Measurements from ENCODE around the gene CFAP68.
A peak's percentile ranks its signal among the peaks of the same experiment; 100 is the strongest.
"Not testable (repeated sequence)": the region's sequence is repeated elsewhere in the genome, so short reads cannot be mapped to it uniquely, and the experiment has no call there.

The CFAP68 gene

GRCh38 chr11:111870886-111871692 is 8.3 kb upstream of the CFAP68 start, which contains the start of gene ALG9:
Gene ALG9, minus strand, starts transcription at chr11:111871581. Its CDS starts 99 bp downstream, at chr11:111871482.
- peak; percentile 45 for DNase-seq

GRCh38 chr11:111871693-111872161 is 7.6 kb upstream of the CFAP68 start:
- no peak for DNase-seq

- DNase-seq = no peak
Observed at GRCh38 chr11:111878385-111878848, 924 bp upstream of the CFAP68 start.

- DNase-seq = no peak
Observed at GRCh38 chr11:111879637-111879960, 258 bp downstream of the CFAP68 start.

- DNase-seq = no peak
Observed at GRCh38 chr11:111882202-111882601, 2.9 kb downstream of the CFAP68 start.

- DNase-seq = not testable (repeated sequence)
Observed at GRCh38 chr11:111885053-111885452, 5.7 kb downstream of the CFAP68 start.

- DNase-seq = no peak
Observed at GRCh38 chr11:111886032-111886431, 6.7 kb downstream of the CFAP68 start.

- DNase-seq = no peak
Observed at GRCh38 chr11:111886844-111887243, 7.5 kb downstream of the CFAP68 start.

GRCh38 chr11:111905411-111905810 is 26.1 kb downstream of the CFAP68 start:
- no peak for DNase-seq

GRCh38 chr11:111906680-111907079 is 27.3 kb downstream of the CFAP68 start:
- DNase-seq = no peak

GRCh38 chr11:111908639-111909305 is 29.4 kb downstream of the CFAP68 start:
- no peak for DNase-seq

- DNase-seq = no peak
Observed at GRCh38 chr11:111909378-111909777, 30.0 kb downstream of the CFAP68 start.

GRCh38 chr11:111910676-111911562 is 31.6 kb downstream of the CFAP68 start:
- peak; percentile 61 for DNase-seq

GRCh38 chr11:111911563-111912401 is 32.4 kb downstream of the CFAP68 start, which contains the start of gene CRYAB:
Gene CRYAB, minus strand, starts transcription at chr11:111911770. Its CDS starts 46 bp downstream, at chr11:111911724.
- DNase-seq = no peak

- no peak for DNase-seq
Observed at GRCh38 chr11:111912535-111912934, 33.2 kb downstream of the CFAP68 start, which contains the start of gene HSPB2. Gene HSPB2, plus strand, starts transcription at chr11:111912734. Its CDS starts 96 bp downstream, at chr11:111912830.

- DNase-seq = no peak
Observed at GRCh38 chr11:111913031-111913861, 33.9 kb downstream of the CFAP68 start.

GRCh38 chr11:111913997-111914396 is 34.7 kb downstream of the CFAP68 start:
- DNase-seq = peak; percentile 60

- DNase-seq = no peak
Observed at GRCh38 chr11:111916768-111917167, 37.4 kb downstream of the CFAP68 start.

GRCh38 chr11:111917312-111917711 is 38.0 kb downstream of the CFAP68 start:
- no peak for DNase-seq

- DNase-seq = no peak
Observed at GRCh38 chr11:111917788-111918187, 38.4 kb downstream of the CFAP68 start.
